Left ventricle myocardium inferior (tissue), 1 donor: ENCODE data around the gene FAM3D. TPM values are rescaled to one million over a fixed set of nuclear protein-coding genes. Genes with fewer than 3 reads are reported as not detected.

Experiments
- DNase-seq: peaks from one replicate; pipeline ENCODE4 v3.0.0-alpha.2; 2020
- H3K27ac ChIP-seq: fragments of 200-600 bp; replicated peaks from 2 replicates; pipeline ENCODE4 v1.8.0; 2021
- H3K27me3 ChIP-seq: fragments of 200-600 bp; 2 replicates; pipeline ENCODE4 v1.8.0; 2021; ENCODE audit warnings: low read depth
- H3K36me3 ChIP-seq: fragments of 200-600 bp; 2 replicates; pipeline ENCODE4 v1.8.0; 2021
- H3K4me1 ChIP-seq: fragments of 200-600 bp; 2 replicates; pipeline ENCODE4 v1.8.0; 2021
- H3K4me3 ChIP-seq: fragments of 200-600 bp; 2 replicates; pipeline ENCODE4 v1.8.0; 2021; ENCODE audit warnings: mild to moderate bottlenecking, moderate library complexity
- H3K9me3 ChIP-seq: fragments of 200-600 bp; replicated peaks from 2 replicates; pipeline ENCODE4 v1.8.0; 2021
- CTCF ChIP-seq: fragments of 200-600 bp; IDR thresholded peaks from 2 replicates; pipeline ENCODE4 v1.8.0; 2021; ENCODE audit warnings: antibody characterized with exemption, mild to moderate bottlenecking, borderline replicate concordance
- intact Hi-C: fragments of 100-400 bp; cut with micrococcal nuclease; formaldehyde crosslinking; loops from one replicate; pipeline ENCODE4 v1.11.0; 2022
- total RNA-seq: library from RNA; stranded (reverse); fragmentation: NEBNext Ultra II Directional; extraction: Animal tissue kit (Norgen Biotek cat#: 25700); gene quantifications from one replicate; pipeline ENCODE4 v1.2.1, GENCODE V29; 2021
- donor health status: DM: no; HTN: yes; CAD: no; lungs with severe emphysema.

FAM3D gene
- total RNA-seq, 1 donor from 2014 or later: 0.16 TPM

GRCh38 chr3:58621086-58621830 lies 45.3 kb downstream of the FAM3D start:
- peaks cover 71% of the 10 kb centered on the region for H3K4me1 ChIP-seq
- no peak for DNase-seq
- H3K4me3 ChIP-seq: no peak overlapping the region
- peak overlapping the region; percentile 92 for H3K27ac ChIP-seq
- intact Hi-C loops: no loop called here
- no peak for TF ChIP-seq CTCF
- no peaks in the 10 kb centered on the region for H3K27me3 ChIP-seq
- H3K36me3 ChIP-seq: no peaks in the 10 kb centered on the region
- H3K9me3 ChIP-seq: no peaks in the 10 kb centered on the region

- peaks cover 76% of the 10 kb centered on the region for H3K4me1 ChIP-seq
- no peaks in the 10 kb centered on the region for H3K36me3 ChIP-seq
- no peak for DNase-seq
- no peak overlapping the region for H3K4me3 ChIP-seq
- no peaks in the 10 kb centered on the region for H3K9me3 ChIP-seq
- peak overlapping the region; percentile 92 for H3K27ac ChIP-seq
- H3K27me3 ChIP-seq: no peaks in the 10 kb centered on the region
- intact Hi-C loops: no loop called here
- no peak for TF ChIP-seq CTCF
Observed at GRCh38 chr3:58620421-58620820, 46.2 kb downstream of the FAM3D start.

- DNase-seq: peak; percentile 62
- Histone ChIP-seq H3K27ac (peak overlapping the region; percentile 92), H3K27me3 (no peaks in the 10 kb centered on the region), H3K4me3 (no peak overlapping the region), H3K36me3 (no peaks in the 10 kb centered on the region), H3K4me1 (peaks cover 73% of the 10 kb centered on the region), H3K9me3 (no peaks in the 10 kb centered on the region)
- TF ChIP-seq CTCF: no peak
- intact Hi-C loops: no loop called here
Observed at GRCh38 chr3:58617338-58617761, 49.2 kb downstream of the FAM3D start.

GRCh38 chr3:58613236-58614132 lies 53.1 kb downstream of the FAM3D start:
- no peaks in the 10 kb centered on the region for H3K9me3 ChIP-seq
- H3K27me3 ChIP-seq: no peaks in the 10 kb centered on the region
- no peaks in the 10 kb centered on the region for H3K36me3 ChIP-seq
- TF ChIP-seq CTCF: no peak
- peak overlapping the region; percentile 81 for H3K27ac ChIP-seq
- intact Hi-C loops: no loop called here
- DNase-seq: no peak
- H3K4me3 ChIP-seq: no peak overlapping the region
- H3K4me1 ChIP-seq: peaks cover 81% of the 10 kb centered on the region

- Histone ChIP-seq H3K4me3 (no peak overlapping the region), H3K9me3 (no peaks in the 10 kb centered on the region), H3K4me1 (peaks cover 82% of the 10 kb centered on the region), H3K27me3 (no peaks in the 10 kb centered on the region), H3K27ac (peak overlapping the region; percentile 81), H3K36me3 (no peaks in the 10 kb centered on the region)
- no peak for TF ChIP-seq CTCF
- peak; percentile 53 for DNase-seq
- intact Hi-C loops: no loop called here
Observed at GRCh38 chr3:58612830-58613229, 53.7 kb downstream of the FAM3D start.
